Subcutaneous abdominal adipose tissue (tissue), 5 donors: ENCODE data around the gene VSTM2B.

ENCODE experiments used
- H3K27ac ChIP-seq: one replicate; pipeline ENCODE4 v1.7.0; 2013; ENCODE audit warnings: low read depth, mild to moderate bottlenecking, inconsistent platforms, low read length, moderate library complexity
- H3K27me3 ChIP-seq, 5 donors: one replicate each; pipeline ENCODE4 v1.7.0; 2013; ENCODE audit warnings: low read length in 5 of 5, inconsistent platforms in 1 of 5; ENCODE audit not compliant: control insufficient read depth in 5 of 5, insufficient read depth in 4 of 5
- H3K36me3 ChIP-seq, 5 donors: one replicate each; pipeline ENCODE4 v1.7.0; 2013; ENCODE audit warnings: low read length in 5 of 5; ENCODE audit not compliant: control insufficient read depth in 5 of 5, insufficient read depth in 5 of 5
- H3K4me1 ChIP-seq, 5 donors: one replicate each; pipeline ENCODE4 v1.7.0; 2013; ENCODE audit warnings: low read length in 5 of 5, mild to moderate bottlenecking in 3 of 5, moderate library complexity in 1 of 5; ENCODE audit not compliant: control insufficient read depth in 5 of 5, insufficient read depth in 5 of 5
- H3K4me3 ChIP-seq, 5 donors: one replicate each; pipeline ENCODE4 v1.7.0; 2013; ENCODE audit warnings: low read length in 5 of 5, low read depth in 1 of 5
- H3K9ac ChIP-seq, 5 donors: one replicate each; pipeline ENCODE4 v1.7.0; 2013; ENCODE audit warnings: low read length in 5 of 5, mild to moderate bottlenecking in 4 of 5, moderate library complexity in 3 of 5
- H3K9me3 ChIP-seq, 5 donors: one replicate each; pipeline ENCODE4 v1.7.0; 2013; ENCODE audit warnings: low read length in 5 of 5; ENCODE audit not compliant: control insufficient read depth in 5 of 5
- donor health status: healthy.
- donor health status: healthy.
- donor health status: healthy.
- donor health status: healthy.
- donor health status: healthy.

Gene VSTM2B

GRCh38 chr19:29529646-29530539 is 4.1 kb downstream of the VSTM2B start:
- Histone ChIP-seq H3K27ac (no peak overlapping the region), H3K9me3 (peaks cover 0 to 7% (median 2%) of the 10 kb centered on the region in 5 donors), H3K4me3 (no peak overlapping the region), H3K9ac (no peak overlapping the region), H3K4me1 (peaks cover 2 to 26% (median 18%) of the 10 kb centered on the region in 5 donors), H3K36me3 (no peaks in the 10 kb centered on the region), H3K27me3 (peaks cover 55 to 80% (median 65%) of the 10 kb centered on the region in 5 donors)

- Histone ChIP-seq H3K4me3 (no peak overlapping the region), H3K9ac (no peak overlapping the region), H3K36me3 (no peaks in the 10 kb centered on the region), H3K27ac (no peak overlapping the region), H3K9me3 (peaks cover 0 to 7% (median 2%) of the 10 kb centered on the region in 5 donors), H3K27me3 (peaks cover 53 to 78% (median 64%) of the 10 kb centered on the region in 5 donors), H3K4me1 (peaks cover 2 to 24% (median 18%) of the 10 kb centered on the region in 5 donors)
Observed at GRCh38 chr19:29530540-29531457, 5.0 kb downstream of the VSTM2B start.

- H3K9me3 ChIP-seq: peaks cover 0 to 7% (median 2%) of the 10 kb centered on the region in 5 donors
- peaks cover 2 to 22% (median 15%) of the 10 kb centered on the region in 5 donors for H3K4me1 ChIP-seq
- no peak overlapping the region for H3K9ac ChIP-seq
- no peak overlapping the region for H3K27ac ChIP-seq
- H3K4me3 ChIP-seq: no peak overlapping the region
- H3K27me3 ChIP-seq: peaks cover 53 to 72% (median 61%) of the 10 kb centered on the region in 5 donors
- H3K36me3 ChIP-seq: no peaks in the 10 kb centered on the region
Observed at GRCh38 chr19:29531458-29532025, 5.7 kb downstream of the VSTM2B start.

GRCh38 chr19:29532097-29532496 is 6.3 kb downstream of the VSTM2B start:
- Histone ChIP-seq H3K36me3 (no peaks in the 10 kb centered on the region), H3K9me3 (peaks cover 0 to 7% (median 2%) of the 10 kb centered on the region in 5 donors), H3K27ac (no peak overlapping the region), H3K4me1 (peaks cover 2 to 16% (median 13%) of the 10 kb centered on the region in 5 donors), H3K9ac (no peak overlapping the region), H3K4me3 (no peak overlapping the region), H3K27me3 (peaks cover 51 to 67% (median 57%) of the 10 kb centered on the region in 5 donors)

- H3K4me3 ChIP-seq: no peak overlapping the region
- H3K4me1 ChIP-seq: peaks cover 2 to 14% (median 12%) of the 10 kb centered on the region in 5 donors
- peaks cover 42 to 58% (median 49%) of the 10 kb centered on the region in 5 donors for H3K27me3 ChIP-seq
- peaks cover 0 to 7% (median 2%) of the 10 kb centered on the region in 5 donors for H3K9me3 ChIP-seq
- no peaks in the 10 kb centered on the region for H3K36me3 ChIP-seq
- no peak overlapping the region for H3K27ac ChIP-seq
- H3K9ac ChIP-seq: no peak overlapping the region
Observed at GRCh38 chr19:29532956-29533355, 7.2 kb downstream of the VSTM2B start.

GRCh38 chr19:29533578-29534544 is 8.1 kb downstream of the VSTM2B start:
- Histone ChIP-seq H3K4me1 (peaks cover 0 to 5% (median 3%) of the 10 kb centered on the region in 5 donors), H3K4me3 (no peak overlapping the region), H3K27me3 (peaks cover 34 to 49% (median 40%) of the 10 kb centered on the region in 5 donors), H3K36me3 (no peaks in the 10 kb centered on the region), H3K9me3 (peaks cover 0 to 10% (median 2%) of the 10 kb centered on the region in 5 donors), H3K9ac (no peak overlapping the region), H3K27ac (no peak overlapping the region)

GRCh38 chr19:29535214-29535831 is 9.5 kb downstream of the VSTM2B start:
- Histone ChIP-seq H3K9ac (no peak overlapping the region), H3K36me3 (no peaks in the 10 kb centered on the region), H3K27me3 (peaks cover 20 to 44% (median 36%) of the 10 kb centered on the region in 5 donors), H3K9me3 (peaks cover 0 to 10% (median 2%) of the 10 kb centered on the region in 5 donors), H3K27ac (no peak overlapping the region), H3K4me1 (no peaks in the 10 kb centered on the region), H3K4me3 (no peak overlapping the region)

- no peaks in the 10 kb centered on the region for H3K4me1 ChIP-seq
- H3K27me3 ChIP-seq: peaks cover 17 to 39% (median 30%) of the 10 kb centered on the region in 5 donors
- H3K9ac ChIP-seq: no peak overlapping the region
- no peaks in the 10 kb centered on the region for H3K36me3 ChIP-seq
- H3K9me3 ChIP-seq: peaks cover 0 to 10% (median 2%) of the 10 kb centered on the region in 5 donors
- no peak overlapping the region for H3K27ac ChIP-seq
- no peak overlapping the region for H3K4me3 ChIP-seq
Observed at GRCh38 chr19:29535984-29536508, 10.3 kb downstream of the VSTM2B start.
